Caki2 (cell line): Measurements from ENCODE around the gene PPP1R14C. TPM values are rescaled to one million over a fixed set of nuclear protein-coding genes. Genes with fewer than 3 reads are reported as not detected.
A peak's percentile ranks its signal among the peaks of the same experiment; 100 is the strongest.

ENCODE experiments used
- DNase-seq: peaks from one replicate; pipeline ENCODE4 v3.0.0-alpha.2; 2015; ENCODE audit warnings: low read depth
- in situ Hi-C: cut with HindIII; loops from 2 replicates; pipeline ENCODE4 v1.10.0; 2016; ENCODE audit warnings: low sequenced_read_pairs, low pct_unique_long_range_greater_than_20kb, mixed read lengths
- total RNA-seq: library from RNA; depleted of rRNA; stranded (reverse); fragments of >200 nt; shearing (Covaris generic); gene quantifications from 2 replicates; pipeline ENCODE4 v1.2.3, GENCODE V29; 2014; ENCODE audit warnings: low replicate concordance

Gene PPP1R14C
- total RNA-seq, 1 experiment from 2014 or later, result 28.8 TPM

DNA sequence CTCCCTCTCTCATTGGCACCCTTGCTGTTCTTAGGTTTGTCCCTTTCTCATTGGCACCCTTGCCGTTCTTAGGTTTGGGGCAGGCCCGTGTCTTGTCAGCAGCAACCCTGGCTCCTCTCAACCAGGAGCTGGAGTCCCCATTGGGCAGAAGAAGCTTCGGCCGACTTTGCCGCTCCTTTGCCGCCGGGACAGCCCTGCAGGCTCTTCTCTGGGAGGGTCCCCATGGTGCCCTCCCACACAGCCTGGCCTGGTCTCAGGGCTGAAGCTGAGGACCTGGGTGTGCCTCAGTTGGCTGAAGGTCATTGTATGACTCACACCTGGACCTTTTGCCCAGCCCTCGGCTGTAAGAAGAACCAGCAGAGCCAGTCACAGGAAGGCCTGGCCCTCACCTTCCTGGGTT, 59.6 kb downstream of the PPP1R14C start:
- in situ Hi-C loops, result no loop called here
- DNase-seq, result peak; percentile 25

DNA sequence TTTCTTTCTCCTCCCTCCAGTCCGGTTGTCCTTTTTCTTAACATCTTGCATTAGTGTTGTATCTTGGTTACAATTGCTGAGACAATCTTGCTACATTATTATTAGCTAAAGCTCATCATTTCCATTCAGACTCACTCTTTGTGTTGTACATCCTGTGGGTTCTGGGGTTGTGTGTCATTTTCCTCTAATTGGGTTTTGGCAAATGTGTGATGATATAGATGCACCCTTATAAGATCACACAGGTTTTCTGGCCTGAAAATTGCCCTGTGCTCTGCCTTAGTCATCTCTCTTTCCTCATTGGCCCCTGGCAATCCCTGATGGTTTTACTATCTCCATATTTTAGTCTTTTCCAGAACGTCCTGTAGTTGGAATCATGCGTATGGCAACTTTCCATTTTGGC, 60.1 kb downstream of the PPP1R14C start:
- DNase-seq, result no peak
- in situ Hi-C loops, result no loop called here

DNA sequence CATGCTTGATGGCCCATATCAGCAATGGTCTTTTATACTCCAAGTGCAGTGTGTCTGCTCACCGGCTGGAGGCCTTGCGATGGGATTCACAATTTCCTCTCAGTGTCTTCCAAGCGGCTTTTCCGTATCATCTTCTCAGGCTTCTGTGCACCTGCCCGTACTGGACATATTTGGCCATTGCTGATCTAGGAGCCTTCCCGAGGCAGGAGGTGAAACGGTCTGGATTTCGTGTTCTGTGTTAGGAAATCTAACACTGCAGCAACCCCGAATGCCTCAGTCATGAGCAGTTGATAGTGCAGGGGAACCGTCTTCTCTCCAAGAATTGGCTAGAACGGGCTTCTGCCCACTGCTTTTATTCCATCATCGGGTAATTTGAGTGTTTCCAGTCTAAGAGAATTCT, 60.5 kb downstream of the PPP1R14C start:
- in situ Hi-C loops, result no loop called here
- DNase-seq, result no peak

DNA sequence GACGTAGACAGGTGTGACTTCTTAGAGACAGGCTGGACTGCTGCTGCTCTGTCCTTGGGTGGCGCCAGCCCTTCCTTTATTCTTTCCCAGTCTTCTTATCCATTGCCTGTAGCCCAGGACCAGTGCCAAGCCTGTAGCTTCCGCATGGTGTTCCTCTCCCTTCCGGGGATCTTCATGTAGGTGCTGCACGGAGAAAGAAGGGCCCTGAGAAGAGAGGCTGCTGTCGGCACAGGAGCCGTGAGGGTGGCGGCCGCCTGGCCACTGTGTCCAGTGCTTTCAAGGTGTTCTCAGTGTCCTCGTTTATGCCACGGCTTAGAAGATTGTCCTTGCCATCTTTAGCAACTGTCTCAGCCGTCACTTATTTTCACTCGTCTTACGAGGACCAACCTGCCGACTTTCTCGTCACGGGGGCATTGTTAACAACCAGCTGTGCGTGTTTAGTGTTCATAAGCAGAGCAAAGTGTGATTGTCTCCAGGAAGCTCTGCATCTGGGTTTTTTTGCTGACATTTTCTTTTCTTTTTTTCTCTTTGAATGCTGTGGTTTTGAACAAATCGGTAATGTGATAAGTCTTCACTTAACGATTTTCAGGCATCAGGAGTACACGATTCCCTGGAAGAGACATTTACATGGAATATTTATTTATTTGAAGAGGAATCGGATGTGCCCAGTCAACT, 61.2 kb downstream of the PPP1R14C start:
- DNase-seq, result no peak
- in situ Hi-C loops, result no loop called here

DNA sequence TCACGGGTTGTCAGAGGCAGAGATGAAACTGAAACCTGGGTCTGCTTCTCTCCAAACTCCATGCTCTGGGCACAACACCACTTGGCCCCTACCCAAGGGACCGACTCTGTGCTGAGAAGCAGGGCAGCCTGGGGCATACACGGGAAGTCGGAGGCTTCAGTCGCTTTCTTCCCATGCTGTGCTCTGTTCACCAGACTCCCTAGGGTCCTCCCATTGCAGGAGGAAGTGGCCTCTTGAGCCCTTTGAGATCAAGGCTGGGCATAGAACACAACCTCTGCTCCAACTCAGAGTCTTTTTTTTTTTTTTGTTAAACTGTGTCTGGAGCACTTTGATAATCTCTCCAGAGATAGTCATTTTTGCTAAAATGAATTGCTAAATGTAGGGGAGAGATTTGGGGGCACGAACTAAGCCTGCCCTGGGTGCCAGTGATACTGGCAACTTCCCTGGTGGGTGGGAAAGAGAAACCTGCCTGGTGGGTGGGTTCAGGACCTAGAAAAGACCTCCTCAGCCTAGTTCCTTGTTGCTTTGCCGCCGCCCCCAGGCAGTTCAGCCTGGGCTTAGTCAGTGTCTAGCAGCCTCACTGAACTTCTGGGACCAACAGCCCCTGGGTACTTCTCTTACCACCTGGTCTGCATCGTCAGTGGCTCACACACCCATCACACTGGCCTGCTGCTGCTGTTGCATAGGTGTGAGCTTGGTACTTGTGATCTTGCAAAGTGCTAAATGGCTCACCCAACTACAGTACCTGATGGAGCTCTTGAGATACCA, 62.0 kb downstream of the PPP1R14C start:
- in situ Hi-C loops, result no loop called here
- DNase-seq, result no peak

DNA sequence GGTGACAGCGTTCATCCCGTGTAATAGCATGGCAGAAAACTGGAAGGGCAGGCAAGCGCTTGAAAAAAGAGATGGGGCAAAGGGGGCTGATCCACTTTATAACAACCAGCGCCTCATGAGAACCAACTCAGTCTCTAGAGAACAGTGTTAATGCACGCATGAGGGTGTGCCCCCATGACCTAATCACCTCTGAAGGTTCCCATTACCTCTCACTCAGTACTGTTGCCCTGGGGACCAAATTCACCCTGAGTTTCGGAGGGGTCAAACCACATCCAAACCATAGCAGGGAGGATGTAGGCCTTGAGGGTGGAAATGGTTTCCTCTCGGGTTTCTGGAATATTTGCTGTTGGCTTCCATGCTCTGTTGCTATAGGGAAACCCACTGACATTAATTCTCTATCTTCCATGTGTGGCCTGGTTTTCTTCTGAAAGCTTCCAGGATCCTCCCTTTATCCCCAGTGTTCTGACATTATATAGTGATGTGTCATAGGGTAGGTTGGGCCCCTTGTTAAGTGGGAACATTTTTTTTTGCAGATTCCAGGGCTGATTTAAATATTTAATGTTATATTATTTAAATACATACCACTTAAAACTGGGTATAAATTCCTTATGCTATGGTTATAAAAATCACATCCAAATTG, 65.2 kb downstream of the PPP1R14C start:
- DNase-seq, result no peak
- in situ Hi-C loops, result no loop called here

DNA sequence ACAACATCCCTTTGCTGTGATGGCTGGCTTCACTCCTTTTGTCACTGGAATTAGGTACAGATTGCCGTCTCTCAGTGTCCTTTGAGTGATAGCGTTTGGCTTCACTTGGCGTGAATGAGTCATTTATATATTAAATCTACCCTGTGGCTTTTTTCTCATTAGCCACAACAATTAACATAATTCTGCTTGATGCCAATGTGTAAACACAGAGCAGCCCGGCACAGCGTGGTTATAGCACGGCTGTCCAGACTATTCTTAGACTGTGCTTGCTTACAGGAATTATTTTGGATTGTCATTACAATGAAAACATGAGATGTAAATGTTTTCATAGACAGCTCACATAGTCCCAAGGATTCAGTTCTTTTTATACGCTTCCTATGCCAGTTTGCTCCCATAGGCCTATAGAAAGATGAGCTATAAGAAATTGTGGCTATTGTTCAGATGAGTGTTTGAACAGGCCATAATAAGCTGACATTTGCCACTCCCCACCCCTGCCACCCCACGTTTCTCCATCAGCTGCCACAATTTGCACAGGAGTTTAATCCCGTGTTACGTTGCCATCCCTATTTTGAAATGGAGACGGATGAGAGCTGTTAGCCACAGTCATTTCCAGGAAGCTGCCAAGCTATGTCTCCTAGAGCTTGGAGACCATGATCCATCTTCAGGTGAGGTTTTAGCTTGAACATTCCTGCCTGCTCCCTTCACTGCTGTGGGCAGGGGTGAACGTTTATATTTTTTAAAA, 65.9 kb downstream of the PPP1R14C start:
- no peak for DNase-seq

DNA sequence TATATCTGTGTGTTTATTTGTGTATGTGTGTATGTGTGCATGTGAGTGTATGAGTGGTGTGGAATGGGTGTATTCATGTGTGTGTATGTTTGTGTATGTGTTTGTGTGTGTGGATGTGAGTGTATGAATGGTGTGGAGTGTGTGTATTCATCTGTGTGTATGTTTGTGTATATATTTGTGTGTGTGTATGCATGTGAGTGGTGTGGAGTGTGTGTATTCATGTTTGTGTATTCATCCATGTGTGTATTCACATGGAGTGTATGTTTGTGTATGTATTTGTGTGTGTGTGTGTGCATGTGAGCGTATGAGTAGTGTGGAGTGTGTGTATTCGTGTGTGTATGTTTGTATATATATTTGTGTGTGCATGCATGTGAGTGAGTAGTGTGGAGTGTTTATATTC, 66.6 kb downstream of the PPP1R14C start:
- DNase-seq, result no peak
- in situ Hi-C loops, result no loop called here

More for the DNA sequence above, 65.9 kb downstream of the PPP1R14C start:
- in situ Hi-C loops, result no loop called here

DNA sequence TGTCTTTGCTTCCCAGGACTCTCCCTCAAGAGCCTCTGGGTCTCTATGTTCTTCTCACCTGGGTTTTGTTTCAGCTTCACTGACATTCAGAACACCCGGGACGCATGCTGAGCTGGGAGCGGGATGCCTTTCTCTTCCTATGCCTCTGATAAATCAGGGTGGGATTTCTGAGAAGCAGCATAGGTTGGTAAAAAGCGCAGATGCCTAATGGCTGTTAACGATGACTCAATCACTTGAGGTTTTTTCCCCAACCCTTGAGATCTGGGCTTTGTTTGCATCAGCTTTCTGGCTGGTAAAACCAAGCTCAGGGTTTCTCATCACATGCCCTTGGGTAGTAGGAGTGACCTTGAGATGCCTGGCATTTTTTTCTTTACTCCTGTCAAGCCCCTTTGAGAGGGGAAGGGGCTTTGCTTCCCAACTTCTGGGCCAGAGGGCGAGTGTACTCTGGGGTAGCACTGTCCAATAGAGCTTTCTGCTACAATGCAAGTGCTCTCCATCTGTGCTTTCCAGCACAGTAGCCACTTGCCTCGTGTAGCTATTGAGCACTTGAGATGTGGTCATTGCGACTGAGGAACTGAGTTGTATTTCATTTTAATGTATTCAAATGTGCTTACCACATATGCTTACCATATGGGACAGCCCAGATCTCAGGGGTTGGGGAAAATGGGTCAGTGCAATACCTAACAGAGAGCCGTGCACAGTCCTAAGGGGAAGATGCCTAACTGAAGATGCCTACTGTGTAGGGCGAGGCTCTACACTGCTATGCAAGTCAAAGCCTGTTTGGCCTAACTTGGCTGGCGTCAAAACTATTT, 69.1 kb downstream of the PPP1R14C start:
- DNase-seq, result no peak
- in situ Hi-C loops, result no loop called here

DNA sequence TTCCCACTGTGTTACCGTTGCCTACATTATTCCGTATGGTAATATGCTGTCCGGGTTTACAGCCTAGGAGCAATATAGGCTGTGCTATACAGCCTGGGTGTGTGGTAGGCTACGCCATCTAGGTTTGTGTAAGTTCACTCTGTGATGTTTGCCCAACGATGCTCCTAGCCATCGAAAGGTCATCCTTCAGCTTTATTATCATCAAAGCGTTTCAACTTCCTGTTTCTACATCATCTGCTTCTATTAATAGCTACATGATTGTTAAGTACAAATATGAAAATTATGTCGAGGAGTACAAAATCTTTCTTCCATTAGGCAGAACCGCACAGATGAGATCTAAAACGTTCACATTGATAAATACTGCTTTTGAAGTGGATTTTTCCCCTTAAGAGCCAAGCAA, 69.9 kb downstream of the PPP1R14C start:
- in situ Hi-C loops, result no loop called here
- no peak for DNase-seq

DNA sequence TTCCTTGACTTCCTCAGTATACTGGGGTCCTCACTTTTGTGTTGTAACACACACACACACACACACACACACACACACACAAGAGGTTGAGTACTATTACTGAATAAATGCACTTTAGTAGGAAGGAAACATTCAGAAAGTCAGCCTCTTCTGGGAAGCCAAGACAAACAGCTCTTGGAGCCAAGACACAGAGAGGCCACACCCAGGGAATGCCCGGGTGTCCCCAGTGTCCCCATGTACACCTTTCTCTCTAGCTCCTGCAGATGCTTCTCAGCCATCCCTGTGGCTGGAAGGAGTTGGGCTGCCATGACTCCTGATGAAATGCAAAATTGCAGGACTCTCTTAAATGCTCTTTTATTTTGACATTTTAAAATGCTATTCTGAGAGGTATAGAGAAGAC, 70.5 kb downstream of the PPP1R14C start:
- DNase-seq, result no peak
- in situ Hi-C loops, result no loop called here

DNA sequence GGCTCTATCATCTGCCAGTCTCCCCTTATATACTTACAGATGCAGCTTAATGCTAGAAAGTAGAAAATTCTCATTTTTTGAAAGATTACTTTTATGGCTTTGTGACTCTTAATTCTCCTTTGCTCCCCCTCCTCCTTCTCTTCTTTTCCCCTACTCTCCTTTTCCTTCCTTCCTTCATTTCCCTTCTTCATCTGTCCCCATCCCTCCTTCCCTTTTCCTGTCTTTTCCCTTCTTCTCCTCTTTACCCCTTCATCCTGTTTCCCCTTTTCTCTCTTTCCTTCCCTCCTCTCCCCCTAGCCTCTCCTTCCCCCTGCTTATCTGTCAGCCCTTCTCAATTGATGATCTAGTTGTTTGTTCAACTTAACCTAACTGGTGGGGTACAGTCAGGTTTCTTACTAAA, 71.5 kb downstream of the PPP1R14C start:
- no peak for DNase-seq
- in situ Hi-C loops, result no loop called here

DNA sequence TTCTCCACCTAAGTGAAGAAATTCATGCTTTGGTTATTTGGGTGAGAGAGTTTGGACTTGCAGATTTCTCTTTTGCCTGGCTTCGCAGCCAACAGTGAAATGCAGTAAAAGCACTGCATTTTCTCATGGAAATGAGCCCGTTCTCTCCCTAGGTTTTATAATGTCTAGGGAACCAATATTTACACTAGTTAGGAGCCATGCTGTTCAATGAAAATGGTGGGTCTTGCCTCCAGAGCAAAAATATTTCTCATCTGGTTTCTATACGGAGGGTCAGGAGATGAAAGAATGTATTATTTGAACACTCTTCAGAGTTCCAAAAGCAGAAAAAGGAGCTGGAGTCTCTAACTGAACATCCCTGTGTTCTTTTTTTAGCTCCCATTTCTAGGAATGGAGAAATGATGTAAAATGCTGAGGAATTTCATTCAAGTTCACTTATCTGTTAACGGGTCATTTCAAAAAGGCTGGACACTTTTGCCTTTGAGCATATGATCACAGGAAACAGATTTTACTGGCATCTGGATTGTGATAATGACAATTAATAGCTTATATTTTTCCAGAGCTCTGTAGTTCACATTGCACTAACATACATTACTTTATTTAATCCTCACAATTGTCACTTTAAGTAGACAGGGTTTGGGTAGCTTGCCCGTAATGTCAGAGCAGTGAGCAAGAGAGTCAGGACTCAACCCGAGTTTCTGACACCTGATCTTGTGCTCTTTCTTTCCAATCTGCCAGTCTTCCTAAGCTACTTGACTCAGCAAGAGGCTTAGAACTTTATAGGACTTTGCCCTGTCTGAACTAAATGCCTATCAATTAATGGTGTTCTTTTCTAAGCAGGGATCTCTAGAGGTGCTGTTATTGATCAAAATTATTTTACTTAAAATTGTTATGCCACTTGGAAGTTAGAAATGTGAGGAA, 78.0 kb downstream of the PPP1R14C start:
- DNase-seq, result no peak
- in situ Hi-C loops, result no loop called here

DNA sequence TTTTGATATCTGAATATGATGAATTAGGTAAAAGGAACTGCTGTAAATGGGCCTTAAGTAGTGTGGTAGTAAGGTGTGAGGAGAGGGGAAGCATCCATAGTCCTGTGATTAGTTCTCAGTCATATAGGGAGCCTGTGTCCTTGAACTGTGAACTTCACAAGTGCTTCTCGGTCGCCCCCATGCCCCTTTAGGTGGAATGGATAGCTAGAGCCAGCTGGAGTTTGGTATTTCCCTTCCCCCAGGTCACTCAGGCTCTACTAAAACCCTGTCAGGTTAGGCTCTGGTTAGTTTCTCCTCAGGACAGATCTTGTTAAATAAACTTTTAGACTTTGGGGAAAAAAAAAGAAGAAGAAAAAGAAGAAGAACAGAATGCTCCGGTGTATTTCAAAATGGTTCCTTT, 82.0 kb downstream of the PPP1R14C start:
- DNase-seq, result no peak
- in situ Hi-C loops, result no loop called here

DNA sequence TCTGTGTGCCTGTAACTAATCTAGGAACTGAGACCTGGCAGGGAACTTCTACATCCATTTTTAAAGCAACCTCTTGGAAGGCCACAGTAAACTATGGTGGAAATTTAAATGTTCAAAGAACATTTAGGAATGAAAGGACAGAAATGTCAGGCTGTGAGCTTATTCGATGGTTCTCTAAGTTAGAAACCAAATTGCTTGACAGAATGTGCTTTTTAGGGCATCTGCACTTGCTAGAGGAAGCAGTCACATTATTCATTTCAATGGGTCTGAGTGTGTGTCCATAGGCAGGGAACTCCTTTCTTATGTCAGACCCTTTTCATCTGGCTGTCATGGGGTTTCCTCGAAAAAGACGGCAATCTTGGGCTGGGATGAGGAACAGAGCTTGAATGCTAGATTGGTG, 84.4 kb downstream of the PPP1R14C start:
- DNase-seq, result no peak
- in situ Hi-C loops, result no loop called here

DNA sequence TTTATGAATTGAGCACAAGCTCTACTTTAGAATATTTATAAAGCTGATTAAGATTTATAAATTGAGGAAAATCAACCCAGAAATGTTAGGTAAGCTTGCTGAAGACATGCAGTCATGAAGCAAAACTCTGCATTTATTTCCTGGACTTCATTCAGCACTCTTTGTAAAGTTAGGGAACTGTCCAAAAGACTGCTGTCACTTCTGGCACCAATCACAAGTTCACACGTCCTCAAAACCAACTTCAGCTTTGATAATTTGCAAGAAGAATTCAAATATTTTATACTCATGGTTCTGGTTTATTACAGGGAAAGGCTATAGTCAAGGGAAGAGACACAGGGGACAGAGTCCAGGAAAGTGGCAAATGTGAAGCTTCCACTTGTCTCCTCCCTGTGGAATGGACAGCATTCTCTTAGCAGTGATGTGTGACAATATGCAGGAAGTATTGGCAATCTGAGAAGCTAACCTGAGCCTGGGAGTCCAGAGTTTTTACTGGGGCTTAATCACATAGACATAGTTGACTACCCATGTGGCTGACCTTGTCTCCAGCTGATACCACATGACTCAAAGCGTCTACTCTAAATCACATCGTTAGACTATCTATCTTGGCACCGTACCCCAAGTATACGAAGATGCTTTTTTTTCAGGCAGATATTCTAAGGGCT, 85.4 kb downstream of the PPP1R14C start:
- peak; percentile 61 for DNase-seq
- in situ Hi-C loops, result no loop called here
